ENCODE measurements around the gene PGF.

The PGF gene

GRCh38 chr14:74980398-74980730 is 25.0 kb upstream of the PGF start:
- Histone ChIP-seq H3K9me3 (no peaks in the 10 kb centered on the region), H3K4me1 (peaks cover 5 to 91% (median 74%) of the 10 kb centered on the region in 4 donors), H3K27me3 (no peaks in the 10 kb centered on the region), H3K36me3 (no peaks in the 10 kb centered on the region), H3K4me3 (peak overlapping the region; percentile 47 to 49), H3K27ac (peak overlapping the region; percentile 80 to 94)
- peak in 1 of 2 donors; percentile 73 for DNase-seq
- intact Hi-C loops (cut with DNase I; ENCODE audit: low total_unique reads) = loop anchor here (5.0 kb wide), 1 partner anchor 297 kb away; the partner anchor contains the start of gene FOS
- TF ChIP-seq CTCF (IDR thresholded peaks at IDR 0.05) = no peak

- Histone ChIP-seq H3K36me3 (no peaks in the 10 kb centered on the region), H3K27me3 (no peaks in the 10 kb centered on the region), H3K4me1 (peaks cover 5 to 91% (median 73%) of the 10 kb centered on the region in 4 donors), H3K27ac (peak overlapping the region; percentile 80 to 94), H3K4me3 (peak overlapping the region; percentile 47 to 49), H3K9me3 (no peaks in the 10 kb centered on the region)
- peak; percentile 23 to 34 for TF ChIP-seq CTCF (IDR thresholded peaks at IDR 0.05)
- intact Hi-C loops (cut with DNase I; ENCODE audit: low total_unique reads) = loop anchor here (5.0 kb wide), 1 partner anchor 298 kb away; the partner anchor contains the start of gene FOS
- DNase-seq = peak; percentile 69 to 93
Observed at GRCh38 chr14:74979442-74980397, 24.3 kb upstream of the PGF start.

GRCh38 chr14:74979029-74979428 is 23.6 kb upstream of the PGF start:
- H3K9me3 ChIP-seq = no peaks in the 10 kb centered on the region
- peaks cover 5 to 89% (median 71%) of the 10 kb centered on the region in 4 donors for H3K4me1 ChIP-seq
- H3K4me3 ChIP-seq = peak overlapping the region in 1 of 2 donors; percentile 10
- no peak for TF ChIP-seq CTCF (IDR thresholded peaks at IDR 0.05)
- no peaks in the 10 kb centered on the region for H3K36me3 ChIP-seq
- no peaks in the 10 kb centered on the region for H3K27me3 ChIP-seq
- intact Hi-C loops (cut with DNase I; ENCODE audit: low total_unique reads) = no loop called here
- DNase-seq = no peak
- H3K27ac ChIP-seq = peak overlapping the region; percentile 80 to 94

GRCh38 chr14:74978416-74978947 is 23.1 kb upstream of the PGF start:
- Histone ChIP-seq H3K27ac (peak overlapping the region; percentile 80 to 94), H3K9me3 (no peaks in the 10 kb centered on the region), H3K27me3 (no peaks in the 10 kb centered on the region), H3K4me1 (peaks cover 5 to 84% (median 66%) of the 10 kb centered on the region in 4 donors), H3K36me3 (no peaks in the 10 kb centered on the region), H3K4me3 (no peak overlapping the region)
- intact Hi-C loops (cut with DNase I; ENCODE audit: low total_unique reads) = no loop called here
- no peak for TF ChIP-seq CTCF (IDR thresholded peaks at IDR 0.05)
- DNase-seq = peak in 1 of 2 donors; percentile 59

GRCh38 chr14:74977901-74978385 is 22.5 kb upstream of the PGF start:
- DNase-seq = peak in 1 of 2 donors; percentile 61
- intact Hi-C loops (cut with DNase I; ENCODE audit: low total_unique reads) = no loop called here
- no peaks in the 10 kb centered on the region for H3K27me3 ChIP-seq
- TF ChIP-seq CTCF (IDR thresholded peaks at IDR 0.05) = no peak
- peaks cover 5 to 78% (median 66%) of the 10 kb centered on the region in 4 donors for H3K4me1 ChIP-seq
- H3K9me3 ChIP-seq = no peaks in the 10 kb centered on the region
- H3K4me3 ChIP-seq = no peak overlapping the region
- peak overlapping the region; percentile 80 to 94 for H3K27ac ChIP-seq
- no peaks in the 10 kb centered on the region for H3K36me3 ChIP-seq

Data from tibial artery (tissue), 4 donors.